ENCODE data around the gene KCNK10.

The KCNK10 gene

GRCh38 chr14:88194531-88194930, 128.5 kb downstream of the KCNK10 start:
- TF ChIP-seq CTCF (IDR thresholded peaks at IDR 0.05; ENCODE audit: borderline replicate concordance, insufficient read depth, low read depth, low read length), result no peak
- H3K4me3 ChIP-seq (ENCODE audit: low read depth, low read length), result no peak overlapping the region

DNA sequence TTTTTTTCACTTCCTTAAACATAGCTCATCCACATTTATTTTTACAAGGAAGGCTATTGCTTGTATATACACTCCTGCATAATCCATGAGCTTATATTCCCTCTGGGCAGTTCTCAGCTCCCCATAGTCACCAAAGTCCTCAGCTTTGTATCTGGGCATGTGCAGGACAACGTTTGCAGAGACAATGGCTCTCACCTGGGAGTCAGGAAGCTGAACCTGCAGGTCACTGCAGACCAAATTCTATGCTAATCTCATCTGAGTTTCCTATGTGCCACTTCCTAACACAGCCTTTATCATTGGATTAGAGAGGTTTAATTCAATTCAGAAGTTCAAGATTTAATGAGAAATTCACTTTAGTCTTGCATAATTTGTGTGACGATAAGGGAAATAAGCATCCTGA, 131.5 kb downstream of the KCNK10 start:
- no peak overlapping the region for H3K4me3 ChIP-seq (ENCODE audit: low read depth, low read length)
- no peak for TF ChIP-seq CTCF (IDR thresholded peaks at IDR 0.05; ENCODE audit: borderline replicate concordance, insufficient read depth, low read depth, low read length)

DNA sequence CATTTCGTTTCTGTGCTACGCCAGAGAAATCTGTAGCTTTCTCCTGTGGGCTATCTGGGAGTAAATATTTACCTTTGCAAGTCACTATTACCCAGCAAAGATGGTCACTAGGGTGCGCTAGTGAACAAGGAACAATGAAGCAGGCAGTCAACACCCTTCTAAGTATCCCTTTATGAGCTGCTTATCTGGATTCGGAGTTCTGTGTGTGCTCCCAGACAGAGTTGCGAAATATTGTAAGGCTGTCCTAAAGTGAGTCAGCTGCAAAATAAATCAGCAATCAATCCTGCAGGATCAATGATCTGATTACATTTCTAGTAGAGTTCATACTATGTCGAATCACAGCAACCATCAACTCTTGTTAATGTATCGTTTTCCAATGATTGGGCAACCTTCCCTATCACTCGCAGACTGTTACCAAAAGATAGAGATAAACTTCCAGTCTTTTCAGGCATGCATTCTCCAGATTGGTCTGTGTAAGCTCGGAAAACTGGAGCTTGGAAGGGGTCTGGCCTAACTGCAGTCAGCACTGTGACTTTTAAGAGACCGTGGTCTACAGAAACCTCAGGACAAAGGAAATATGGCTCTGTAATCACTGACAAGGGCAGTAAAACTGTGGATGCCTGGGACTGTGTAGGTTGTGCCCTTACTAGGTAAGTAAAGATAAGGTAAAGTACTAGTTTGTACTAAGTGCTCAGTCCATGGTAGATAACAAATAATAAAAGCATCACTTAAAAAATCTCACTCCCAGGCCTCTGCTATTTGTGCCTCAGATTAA, 133.5 kb downstream of the KCNK10 start:
- H3K4me3 ChIP-seq (ENCODE audit: low read depth, low read length), result no peak overlapping the region
- TF ChIP-seq CTCF (IDR thresholded peaks at IDR 0.05; ENCODE audit: borderline replicate concordance, insufficient read depth, low read depth, low read length), result peak; percentile 70

GRCh38 chr14:88188745-88189416, 134.2 kb downstream of the KCNK10 start:
- H3K4me3 ChIP-seq (ENCODE audit: low read depth, low read length), result no peak overlapping the region
- no peak for TF ChIP-seq CTCF (IDR thresholded peaks at IDR 0.05; ENCODE audit: borderline replicate concordance, insufficient read depth, low read depth, low read length)

GRCh38 chr14:88185843-88186242, 137.2 kb downstream of the KCNK10 start:
- no peak for TF ChIP-seq CTCF (IDR thresholded peaks at IDR 0.05; ENCODE audit: borderline replicate concordance, insufficient read depth, low read depth, low read length)
- no peak overlapping the region for H3K4me3 ChIP-seq (ENCODE audit: low read depth, low read length)

DNA sequence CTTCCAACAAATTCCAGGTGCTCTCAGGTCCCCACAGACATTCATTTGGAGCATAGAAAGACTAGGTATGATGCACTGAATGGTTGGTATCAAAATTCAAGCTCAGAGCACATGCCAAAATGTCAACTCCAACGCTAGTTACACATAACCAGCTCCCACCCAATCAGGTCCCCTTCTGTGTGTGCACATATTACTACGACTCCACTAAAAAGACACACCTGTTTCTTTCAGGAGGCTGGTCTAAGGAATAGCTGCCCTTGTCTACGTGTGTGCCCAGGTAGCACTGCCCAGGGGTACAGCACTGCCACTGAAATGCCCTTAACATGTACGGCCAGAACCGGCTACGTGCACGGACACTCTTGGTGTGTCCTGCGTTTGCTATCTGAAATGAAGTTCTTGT, 138.1 kb downstream of the KCNK10 start:
- TF ChIP-seq CTCF (IDR thresholded peaks at IDR 0.05; ENCODE audit: borderline replicate concordance, insufficient read depth, low read depth, low read length), result no peak

DNA sequence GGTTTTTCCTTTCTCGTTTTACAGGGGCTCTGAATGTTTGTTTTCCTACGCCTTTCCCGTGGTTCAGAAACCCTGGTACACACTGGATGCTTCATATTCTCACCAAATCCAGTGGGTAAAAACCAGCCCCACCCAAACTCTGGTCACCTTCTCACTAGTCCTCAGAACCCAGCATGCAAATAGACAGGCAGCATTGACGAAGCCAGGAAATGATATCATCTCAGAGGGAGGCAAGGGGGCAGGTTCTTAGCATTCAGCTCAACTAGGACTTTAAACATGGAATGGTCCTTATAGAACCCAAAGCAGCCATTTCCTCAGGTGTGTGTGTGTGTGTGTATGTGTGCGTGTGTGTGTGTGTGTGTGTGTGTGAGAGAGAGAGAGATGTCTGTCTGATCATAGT, 142.0 kb downstream of the KCNK10 start:
- H3K4me3 ChIP-seq (ENCODE audit: low read depth, low read length), result no peak overlapping the region
- no peak for TF ChIP-seq CTCF (IDR thresholded peaks at IDR 0.05; ENCODE audit: borderline replicate concordance, insufficient read depth, low read depth, low read length)

More for the DNA sequence above, 138.1 kb downstream of the KCNK10 start:
- no peak overlapping the region for H3K4me3 ChIP-seq (ENCODE audit: low read depth, low read length)

All from GM12875 (cell line).